Esophagus mucosa (tissue), 1 donor: Measurements from ENCODE around the gene SCN2A. TPM values are rescaled to one million over a fixed set of nuclear protein-coding genes. Genes with fewer than 3 reads are reported as not detected.
A peak's percentile ranks its signal among the peaks of the same experiment; 100 is the strongest.

ENCODE experiments used
- ATAC-seq: fragments of 200-7000 bp; cut with Tn5 transposase; one replicate; pipeline ENCODE4 v1.9.1; 2020
- total RNA-seq: library from RNA; stranded (reverse); gene quantifications from one replicate; pipeline ENCODE4 v1.2.4, GENCODE V29; 2023
- donor health status: DM: yes; HTN: yes; CAD: no.

SCN2A gene
- 0.04 TPM for total RNA-seq

DNA sequence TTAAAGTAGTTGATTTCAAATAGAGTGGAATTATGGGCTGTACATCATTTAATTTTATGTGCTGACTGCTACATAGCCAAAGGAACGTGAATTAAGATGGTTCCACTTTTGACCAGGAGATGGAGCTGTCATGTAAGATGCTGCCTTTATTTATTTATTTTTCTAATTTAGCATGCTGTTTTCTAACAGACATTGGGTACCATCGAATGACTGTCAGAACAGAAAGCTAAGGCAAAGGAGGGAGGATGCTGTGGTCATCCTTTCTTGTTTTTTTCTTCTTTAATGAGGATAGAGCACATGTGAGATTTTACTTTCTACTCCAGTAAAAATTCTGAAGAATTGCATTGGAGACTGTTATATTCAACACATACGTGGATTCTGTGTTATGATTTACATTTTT, at the start of gene SCN2A:
SCN2A (plus strand) TSS at position 185 of the 400 bp plus-strand sequence. CDS start 56,410 bp downstream, outside the sequence.
- no peak for ATAC-seq

DNA sequence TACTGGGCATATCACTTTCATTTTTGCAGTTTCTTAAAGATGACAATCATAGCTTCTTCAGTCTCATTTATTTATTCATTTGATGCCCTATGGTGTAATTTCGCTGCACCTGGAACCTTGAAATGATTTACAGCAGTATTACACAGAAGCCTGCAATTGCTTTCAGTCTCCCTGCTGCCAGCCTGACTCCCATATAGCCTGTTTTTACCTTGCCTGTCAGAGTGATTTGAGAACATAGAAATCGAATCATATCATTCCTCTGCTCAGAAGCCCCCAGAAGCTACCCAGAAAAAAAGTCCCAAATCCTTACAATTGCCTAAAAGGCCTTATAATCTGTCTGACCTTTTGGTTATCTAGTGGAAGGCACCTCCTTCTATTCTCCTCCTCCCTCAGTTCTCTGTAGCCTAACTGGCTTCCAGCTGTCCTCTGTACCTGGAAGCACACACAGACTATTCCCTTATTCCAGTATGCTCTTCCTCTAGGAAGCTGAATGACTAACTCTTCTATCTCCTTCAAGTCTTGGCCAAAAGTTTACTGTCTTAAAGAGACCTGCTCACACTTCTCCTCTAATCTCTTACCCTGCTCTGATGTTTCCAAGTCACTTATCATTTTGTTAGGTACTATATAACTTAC, 48.0 kb upstream of the SCN2A start:
- ATAC-seq = no peak

DNA sequence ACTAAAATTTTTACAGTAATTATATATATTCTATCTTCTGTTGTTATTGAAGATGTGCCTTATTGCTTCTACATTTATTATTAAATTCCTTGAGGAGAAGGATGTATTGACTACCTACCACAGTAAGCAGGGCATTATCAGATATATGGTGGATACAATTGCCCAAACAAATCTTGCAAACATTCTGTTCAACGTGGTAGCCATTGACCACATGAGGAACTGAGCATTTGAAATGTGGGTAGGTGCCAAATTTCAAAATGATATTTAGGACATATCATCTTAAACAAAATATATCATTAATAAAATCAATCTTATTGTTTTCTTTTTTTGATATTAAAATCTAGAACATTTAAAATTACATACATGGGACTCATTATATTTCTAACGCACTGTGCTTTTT, 46.5 kb upstream of the SCN2A start:
- ATAC-seq = no peak

DNA sequence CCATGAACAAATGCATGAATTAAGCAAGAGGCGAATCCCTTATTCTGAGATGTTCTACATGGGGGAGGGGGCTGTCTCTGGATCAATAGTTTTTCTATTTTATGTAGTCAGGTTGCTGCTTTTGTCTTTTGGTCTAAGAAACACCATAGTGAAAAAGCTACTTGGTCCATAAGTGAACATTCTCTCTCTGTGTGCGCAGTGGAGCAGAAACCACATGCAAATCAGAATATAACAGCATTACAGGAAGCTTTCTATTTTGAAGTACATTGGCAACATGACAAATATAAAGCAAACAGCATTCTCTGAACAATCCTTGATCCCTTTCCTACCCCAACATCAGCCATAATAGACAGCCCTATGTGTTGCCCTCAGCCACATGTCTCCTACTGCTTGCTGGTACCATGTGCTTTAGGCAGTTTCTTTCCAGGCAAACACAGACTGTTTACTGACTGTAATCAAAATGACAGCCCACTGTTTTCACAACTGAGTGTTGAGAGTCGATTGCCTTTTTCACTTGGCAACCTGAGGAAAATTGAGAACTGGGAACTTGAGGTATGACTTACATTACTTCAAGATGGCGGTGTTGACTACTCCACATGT, 45.9 kb upstream of the SCN2A start:
- ATAC-seq = no peak

DNA sequence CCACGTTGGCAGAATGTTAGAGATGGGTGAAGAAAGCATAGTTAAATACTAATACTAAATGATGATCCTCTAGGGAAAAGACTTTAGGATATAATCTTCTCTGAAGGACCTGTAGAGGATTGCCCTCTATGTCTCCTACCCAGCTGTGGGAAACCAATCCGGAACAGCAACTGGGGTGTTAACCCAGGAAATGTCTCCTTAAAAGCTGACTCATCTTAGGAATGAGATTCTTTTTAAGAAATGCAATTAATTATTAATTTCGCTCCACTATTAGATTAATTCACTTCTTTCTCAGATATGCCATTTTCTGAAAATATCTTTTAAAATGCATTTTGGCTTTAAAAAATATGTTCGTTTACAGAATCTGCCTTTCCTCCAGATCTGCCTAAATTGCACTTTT, 42.8 kb upstream of the SCN2A start:
- ATAC-seq = no peak

DNA sequence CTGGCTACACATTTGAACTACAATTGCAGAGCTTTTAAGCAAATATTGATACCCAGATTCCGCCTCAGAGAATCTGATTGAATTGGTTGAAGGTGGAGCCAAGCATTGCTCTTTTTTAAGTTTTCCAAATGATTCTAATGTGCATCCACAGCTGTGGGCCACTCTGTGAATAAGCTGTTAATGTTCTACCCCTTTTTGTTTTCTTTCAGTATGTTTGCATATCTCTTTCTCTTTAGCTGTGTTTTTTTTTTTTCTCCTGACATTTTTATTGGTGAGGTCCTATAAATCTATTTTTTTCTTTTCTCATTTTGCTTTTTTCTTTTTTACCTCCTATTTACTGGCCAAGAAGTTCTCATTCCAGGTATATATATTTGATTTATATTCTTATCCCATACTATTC, 41.9 kb upstream of the SCN2A start:
- no peak for ATAC-seq

DNA sequence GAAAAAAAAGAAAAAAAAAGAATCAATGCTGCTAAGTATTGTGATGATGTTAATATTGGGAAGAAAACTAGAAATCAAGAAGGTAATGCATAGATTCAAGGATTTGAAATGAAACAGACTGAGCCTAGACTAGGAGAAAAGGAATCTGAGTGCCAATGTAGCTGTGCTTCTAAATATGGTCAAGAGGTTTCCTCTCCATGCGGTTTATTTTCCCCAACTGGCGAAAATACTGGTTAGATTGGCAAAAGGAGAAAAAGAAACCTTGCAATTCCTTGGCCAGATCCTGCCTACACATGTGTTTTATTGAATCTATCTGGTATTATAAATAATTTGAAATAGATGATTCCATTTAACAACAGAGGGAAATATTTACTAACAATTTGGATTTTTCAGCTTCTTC, 41.0 kb upstream of the SCN2A start:
- no peak for ATAC-seq

DNA sequence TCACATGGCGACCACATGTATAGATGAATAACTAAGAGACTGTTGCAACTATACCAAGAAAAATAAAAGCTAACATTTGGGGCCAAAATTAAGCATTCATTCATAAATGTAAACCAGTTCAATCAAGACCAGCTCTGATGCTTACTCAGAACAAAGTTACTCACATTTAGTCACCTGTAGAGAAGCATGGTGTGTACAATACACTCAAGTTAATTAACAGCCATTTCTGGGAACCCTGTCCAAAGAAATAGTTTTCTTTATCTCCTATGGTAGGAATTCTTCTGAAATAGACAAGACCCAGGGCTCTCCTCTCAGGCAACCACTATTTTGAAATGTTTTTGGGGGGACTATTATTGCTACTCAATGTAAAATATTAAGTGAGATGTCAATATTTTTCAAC, 37.0 kb upstream of the SCN2A start:
- ATAC-seq = no peak

DNA sequence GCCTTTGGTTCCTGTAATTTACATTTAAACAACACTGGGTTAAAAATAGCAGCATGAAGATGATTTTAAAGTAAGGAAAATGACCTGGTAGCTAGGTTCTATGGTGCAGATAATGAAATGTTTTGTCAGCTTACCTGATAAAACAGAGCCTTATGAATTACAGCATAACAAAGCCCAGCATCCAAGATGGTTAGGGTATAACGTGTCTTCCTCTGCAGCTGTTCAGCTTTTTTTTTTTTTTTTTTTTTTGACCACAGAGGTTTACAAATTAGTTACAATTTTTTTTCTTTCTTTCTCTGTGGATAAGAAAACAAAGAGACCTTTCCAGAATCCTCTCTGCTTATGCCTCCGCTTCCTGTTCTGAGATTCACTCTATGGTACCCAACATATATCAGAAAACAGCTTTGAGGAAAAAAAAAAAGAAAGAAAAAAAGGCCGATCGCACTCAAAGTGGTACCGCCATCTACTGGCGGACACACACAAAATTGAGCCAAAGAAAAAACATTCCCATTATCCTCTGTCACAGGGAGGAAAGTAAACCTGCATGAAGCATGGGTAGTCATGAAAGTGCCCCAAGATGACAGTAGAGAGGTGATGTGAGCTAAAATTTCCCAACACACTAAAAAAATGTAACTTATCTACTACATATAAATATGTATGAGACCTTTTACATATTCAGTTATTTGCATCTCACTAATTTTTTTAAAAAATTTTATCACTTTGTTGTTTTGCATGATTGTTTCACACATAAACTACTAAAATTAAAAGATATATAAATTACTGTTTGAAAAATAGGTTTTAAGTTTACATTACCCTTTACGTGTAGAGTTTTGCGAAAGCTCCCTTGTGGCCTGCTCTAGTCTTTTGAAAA, 35.3 kb upstream of the SCN2A start, which contains the start of gene SCN3A:
SCN3A (minus strand) TSS at position 362 of the 871 bp plus-strand sequence. CDS start 27,656 bp downstream, outside the sequence.
- no peak for ATAC-seq

DNA sequence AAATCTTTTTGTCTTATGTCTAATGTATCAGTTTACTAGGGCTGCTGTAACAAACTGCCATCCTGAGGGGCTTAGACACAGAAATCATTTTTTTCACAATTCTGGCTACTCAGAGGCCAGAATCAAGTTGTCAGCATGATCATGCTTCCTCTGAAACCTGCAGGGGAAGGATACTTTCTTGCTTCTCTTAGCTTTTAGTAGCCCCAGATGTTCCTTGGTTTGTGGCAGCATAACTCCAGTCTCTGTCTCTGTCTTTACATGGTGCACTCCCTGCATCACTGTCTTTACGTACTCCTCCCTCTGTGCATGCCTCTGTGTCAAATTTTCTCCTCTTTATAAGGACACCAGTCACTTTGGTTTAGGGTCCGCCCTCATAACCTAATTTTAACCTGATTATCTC, 33.3 kb upstream of the SCN2A start:
- no peak for ATAC-seq

DNA sequence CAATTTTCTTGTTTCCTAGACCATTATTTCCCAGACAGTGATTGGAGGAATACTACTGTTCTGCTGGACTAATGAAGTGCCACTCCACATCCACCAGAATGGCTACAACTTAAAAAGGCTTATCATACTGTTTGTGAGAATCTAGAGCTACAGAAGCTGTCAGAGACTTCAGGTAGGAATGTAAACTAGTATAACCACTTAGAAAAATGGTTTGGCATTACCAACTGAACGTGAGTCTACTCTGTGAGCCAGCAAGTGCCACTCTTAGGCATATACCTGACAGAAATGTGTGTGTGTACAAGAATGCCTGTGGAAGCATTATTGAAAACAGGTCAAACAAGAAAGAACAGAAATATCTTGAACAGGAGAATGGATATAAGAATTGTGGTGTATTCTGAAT, 31.1 kb upstream of the SCN2A start:
- no peak for ATAC-seq

DNA sequence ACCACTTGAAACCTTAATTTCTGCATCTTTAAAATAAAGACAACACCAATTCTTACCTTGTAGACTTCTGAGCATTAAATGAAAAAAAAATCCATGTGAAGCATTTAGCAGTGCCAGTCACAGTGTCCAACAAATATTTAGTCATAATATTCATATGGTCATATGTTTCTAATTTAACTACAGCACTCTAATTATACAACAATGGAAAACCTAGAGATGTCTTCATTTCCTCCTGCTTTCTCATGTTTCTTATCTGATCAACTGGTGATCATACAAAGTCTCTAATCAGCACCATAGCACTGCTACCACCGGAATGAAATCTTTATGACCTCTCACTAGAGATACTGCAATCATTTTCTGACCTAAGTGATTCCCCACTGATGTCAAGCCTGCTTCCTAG, 25.1 kb upstream of the SCN2A start:
- no peak for ATAC-seq

DNA sequence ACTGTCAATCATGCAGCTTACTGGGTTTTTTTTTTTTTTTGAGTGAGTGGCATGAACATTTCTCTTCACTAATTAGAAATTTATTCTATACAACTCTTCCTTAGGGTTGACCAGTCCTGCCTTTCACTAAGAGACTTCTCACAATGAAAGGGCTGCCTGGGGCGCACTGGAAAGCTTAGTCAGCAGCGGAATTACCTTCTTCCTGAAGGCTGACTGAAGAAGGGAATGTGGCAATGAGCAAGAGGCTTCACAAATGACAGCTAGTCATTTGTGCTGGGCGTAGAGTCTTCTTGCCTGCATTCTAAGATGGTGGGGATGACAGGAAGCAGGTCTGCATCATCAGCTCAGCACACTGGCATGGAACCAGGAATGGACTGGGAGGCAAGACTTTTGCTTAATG, 19.7 kb upstream of the SCN2A start:
- peak; percentile 38 for ATAC-seq

DNA sequence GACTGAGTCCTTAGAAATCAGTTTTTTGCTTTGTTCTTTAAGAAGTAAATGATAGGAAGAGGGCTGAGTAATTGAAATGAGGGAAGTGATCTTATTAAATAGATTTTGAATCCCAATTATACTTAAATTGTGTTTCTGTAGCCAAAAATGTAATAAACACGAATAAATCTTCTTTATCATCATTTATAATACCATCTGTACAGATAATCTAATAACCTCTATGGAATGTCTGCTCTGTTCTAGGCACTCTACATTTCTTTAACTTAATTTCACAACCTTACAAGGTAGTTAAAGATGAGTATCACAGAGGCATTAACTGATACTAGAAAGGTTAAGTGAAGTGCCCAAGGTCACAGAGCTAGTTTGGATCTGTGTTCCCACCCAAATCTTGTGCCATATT, 14.3 kb upstream of the SCN2A start:
- ATAC-seq = no peak

DNA sequence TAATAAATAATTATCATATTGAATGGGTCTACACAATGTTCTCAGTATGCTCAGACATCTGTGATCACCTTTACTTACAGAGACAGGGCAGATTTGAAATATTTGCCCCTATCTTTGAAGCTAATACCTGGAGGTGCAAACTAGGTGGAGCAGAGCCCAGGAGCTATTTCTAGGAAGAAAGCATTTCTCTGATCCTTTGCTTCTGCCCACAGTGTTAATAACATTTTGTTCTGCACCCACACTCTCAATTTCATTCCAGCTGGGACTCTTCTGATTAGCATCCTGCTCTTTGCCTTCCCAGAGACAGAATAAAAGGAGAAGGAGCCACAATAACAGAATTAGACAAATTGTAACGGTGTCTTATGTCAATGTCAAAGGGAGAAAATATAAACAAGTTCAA, 11.6 kb upstream of the SCN2A start:
- no peak for ATAC-seq

DNA sequence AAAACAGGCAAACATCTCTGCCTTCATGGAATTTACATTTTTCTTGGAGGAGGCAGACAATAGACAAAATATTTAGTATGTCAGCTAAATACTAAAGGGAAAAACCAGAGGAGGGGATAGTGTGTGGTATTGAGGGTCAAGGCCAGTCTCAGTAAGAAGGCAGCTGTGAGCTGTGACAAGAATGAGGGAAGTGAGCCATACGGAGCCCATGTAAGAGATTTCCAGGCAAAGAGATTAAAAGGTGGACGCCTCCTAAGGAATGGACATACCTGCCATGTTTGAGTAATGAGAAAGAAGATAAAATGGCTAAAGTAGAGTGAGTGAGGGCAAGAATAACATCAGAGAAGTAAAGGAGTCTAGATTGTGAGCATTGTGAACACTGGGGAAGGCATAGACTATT, 2.2 kb upstream of the SCN2A start:
- ATAC-seq = no peak

DNA sequence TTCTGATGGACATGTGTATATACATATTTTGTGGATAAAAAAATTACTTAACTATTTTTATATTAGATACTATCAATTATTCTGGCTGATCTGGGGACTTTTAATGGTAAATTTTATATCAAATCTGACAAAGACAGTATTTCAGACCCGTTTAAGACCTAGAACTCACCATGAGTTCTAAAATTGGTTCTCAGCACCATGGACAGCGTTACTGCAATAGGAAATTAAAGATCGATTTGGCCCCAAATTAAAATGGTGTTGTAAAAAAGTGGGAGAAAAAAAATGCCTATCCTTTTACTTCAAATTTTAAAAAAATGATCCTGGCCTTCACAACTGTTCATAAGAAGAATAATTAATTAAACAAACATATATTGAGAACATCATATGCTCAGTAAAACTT, 919 bp upstream of the SCN2A start:
- ATAC-seq = no peak

DNA sequence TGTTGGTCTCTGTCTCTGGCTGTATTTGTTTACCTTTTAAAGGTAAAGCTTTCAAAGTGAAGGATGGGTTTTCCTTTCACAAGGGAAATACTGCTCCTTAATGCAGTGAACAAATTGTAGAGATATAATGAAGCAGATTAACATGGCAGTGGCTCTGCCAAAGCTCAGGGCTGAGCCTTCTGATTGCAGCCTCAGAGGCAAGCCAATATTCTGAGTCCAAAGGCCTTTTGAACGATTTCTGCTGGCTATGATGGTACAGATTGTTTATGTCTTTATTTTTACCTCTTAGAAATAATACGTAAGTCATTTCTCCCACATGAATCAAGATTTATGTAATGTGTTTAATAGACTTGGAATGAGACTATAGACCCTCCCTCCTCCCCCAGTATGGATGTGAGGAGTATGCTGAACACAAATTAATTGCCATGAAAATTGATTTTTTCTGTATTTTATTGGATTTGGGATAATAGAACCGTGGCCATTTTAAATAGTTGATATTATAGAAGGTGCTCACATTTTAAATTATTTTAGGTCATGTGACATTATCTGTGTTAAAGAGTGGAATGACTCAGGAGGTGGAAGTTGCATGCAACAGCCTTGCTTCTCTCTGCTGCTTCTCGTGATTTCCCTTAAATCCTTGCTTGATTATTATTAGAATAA, 772 bp downstream of the SCN2A start:
- ATAC-seq = no peak

DNA sequence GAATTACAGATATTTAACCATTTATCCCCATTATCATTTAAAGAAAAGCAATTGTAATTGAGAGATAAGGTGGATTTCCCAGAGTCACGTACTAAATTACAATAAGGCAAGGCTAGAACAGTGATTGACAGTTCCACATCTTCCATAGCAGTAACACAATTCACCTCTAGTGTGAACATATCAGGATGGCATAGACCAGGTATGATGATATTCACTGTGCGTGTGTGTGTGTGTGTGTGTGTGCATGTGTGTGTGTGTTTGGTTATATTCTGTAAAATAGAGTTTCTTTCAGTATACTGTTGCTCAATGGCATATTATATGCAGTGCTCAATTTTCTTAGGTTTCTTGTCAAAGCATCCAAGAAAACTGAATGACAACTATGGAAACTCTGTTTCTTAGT, 1.7 kb downstream of the SCN2A start:
- no peak for ATAC-seq

DNA sequence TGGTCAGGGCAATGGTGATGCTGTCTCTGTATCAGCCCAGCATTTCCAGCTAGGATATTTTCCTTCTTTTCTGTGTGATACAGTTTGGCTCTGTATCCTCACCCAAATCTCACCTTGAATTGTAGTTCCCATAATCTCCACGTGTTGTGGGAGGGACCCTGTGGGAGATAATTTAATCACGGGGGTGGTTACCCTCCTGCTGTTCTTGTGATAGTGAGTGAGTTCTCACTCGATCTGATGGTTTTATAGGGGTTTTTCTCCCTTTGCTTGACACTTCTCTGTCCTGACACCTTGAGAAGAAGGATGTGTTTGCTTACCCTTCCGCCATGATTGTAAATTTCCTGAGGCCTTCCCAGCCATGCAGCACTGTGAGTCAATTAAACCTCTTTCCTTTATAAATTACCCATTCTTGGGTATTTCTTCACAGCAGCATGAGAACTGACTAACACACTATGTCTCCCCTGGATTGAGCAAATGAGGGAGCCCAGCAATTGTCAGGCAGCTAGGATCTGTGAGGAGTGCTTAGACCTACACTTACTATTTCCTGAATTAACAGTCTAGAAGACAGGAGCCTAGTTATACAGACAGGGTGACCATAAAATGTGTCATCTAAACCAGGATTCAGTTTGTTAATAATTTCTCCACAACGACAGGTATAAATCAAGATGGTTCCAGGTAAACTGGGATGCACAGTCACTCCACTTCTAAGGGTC, 6.0 kb downstream of the SCN2A start:
- no peak for ATAC-seq

DNA sequence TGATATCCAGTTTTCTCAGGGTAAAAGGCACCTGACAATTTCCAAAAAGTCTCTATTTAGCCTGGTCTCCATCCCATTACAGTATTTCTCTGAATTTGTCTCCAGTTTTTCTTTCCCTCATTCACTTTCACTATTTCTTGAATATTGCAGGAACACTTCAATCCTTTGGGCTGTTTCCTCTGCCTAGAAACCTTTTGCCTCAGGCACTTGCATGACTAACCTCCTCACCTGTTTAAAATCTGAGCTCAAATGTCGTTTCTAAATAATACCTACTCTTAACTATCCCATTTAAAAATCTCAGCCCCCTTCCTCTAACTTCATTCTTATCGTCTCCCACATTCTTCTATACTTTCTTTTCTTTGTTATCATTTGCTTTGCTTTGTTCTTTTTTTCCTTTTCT, 9.0 kb downstream of the SCN2A start:
- no peak for ATAC-seq

DNA sequence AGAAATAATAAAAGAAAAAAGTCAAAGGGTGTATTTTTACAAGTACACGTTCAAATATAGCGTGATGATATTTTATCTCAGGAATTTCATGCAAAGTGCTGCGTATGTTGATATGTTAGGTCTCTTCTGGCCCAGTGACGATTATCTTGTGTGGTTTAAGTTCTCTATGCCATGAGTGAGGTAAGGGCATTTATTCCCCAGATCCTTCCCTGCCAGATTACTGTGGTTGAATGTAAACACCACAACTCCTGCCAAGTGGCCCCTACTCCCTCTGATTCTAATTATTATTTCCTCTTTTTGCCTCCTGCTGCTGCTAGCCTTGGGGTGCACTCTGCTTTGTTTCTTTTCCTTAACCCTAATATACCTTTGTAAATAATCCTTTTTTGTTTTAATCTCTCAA, 12.2 kb downstream of the SCN2A start:
- ATAC-seq = no peak

DNA sequence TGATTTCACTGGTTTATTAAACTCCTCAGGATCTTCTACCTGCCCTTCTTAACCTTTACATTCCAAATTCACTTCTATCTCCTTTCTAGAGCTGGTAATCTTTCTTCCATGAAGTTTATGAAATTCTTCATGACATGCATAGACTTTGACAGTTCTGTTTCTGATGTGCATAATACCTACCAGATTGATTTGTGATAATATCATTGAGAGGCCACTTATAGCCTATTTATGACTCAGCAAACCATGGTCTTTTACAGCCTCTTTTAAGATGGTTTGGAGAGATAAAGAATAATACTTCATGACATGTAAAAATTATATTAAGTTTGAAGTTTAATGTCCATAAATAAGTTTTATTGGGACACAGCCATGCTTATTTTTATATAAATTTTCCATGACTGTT, 14.0 kb downstream of the SCN2A start:
- no peak for ATAC-seq
